CD14-positive monocyte (primary cell): ENCODE results near the gene TMEM183A. TPM values are rescaled to one million over a fixed set of nuclear protein-coding genes. Genes with fewer than 3 reads are reported as not detected.

Experiments
- DNase-seq, 3 donors: peaks; one replicate each; pipeline ENCODE4 v3.0.0-alpha.2; 2011 to 2022
- H2AFZ ChIP-seq: 2 replicates; pipeline ENCODE4 v1.6.0; 2012; ENCODE audit warnings: mild to moderate bottlenecking, low read depth, low read length, inconsistent platforms; ENCODE audit not compliant: insufficient read depth, poor library complexity, severe bottlenecking
- H3K27ac ChIP-seq, 2 donors: 1 replicate in 1 of 2; 2 replicates in 1 of 2; pipeline ENCODE4 v1.5.1; 2012 to 2013; ENCODE audit warnings: low read length in 2 of 2, control low read depth in 1 of 2, inconsistent platforms in 1 of 2, low read depth in 1 of 2, mild to moderate bottlenecking in 1 of 2
- H3K27me3 ChIP-seq, 2 donors: one replicate each; pipeline versions ENCODE4 v1.6.0 to v1.6.1; 2011 to 2013; ENCODE audit warnings: low read length in 2 of 2; ENCODE audit not compliant: control insufficient read depth in 2 of 2, insufficient read depth in 2 of 2
- H3K36me3 ChIP-seq, 2 donors: replicated peaks in 1 of 2; 1 replicate in 1 of 2; 2 replicates in 1 of 2; pipeline versions ENCODE4 v1.5.1 to v1.6.1; 2012 to 2013; ENCODE audit warnings: low read length in 2 of 2, control low read depth in 1 of 2, inconsistent platforms in 1 of 2, mild to moderate bottlenecking in 1 of 2; ENCODE audit not compliant: insufficient read depth in 2 of 2, control insufficient read depth in 1 of 2
- H3K4me1 ChIP-seq, 2 donors: 1 replicate in 1 of 2; 2 replicates in 1 of 2; pipeline versions ENCODE4 v1.5.1 to v1.6.1; 2012 to 2013; ENCODE audit warnings: low read length in 2 of 2, control low read depth in 1 of 2, inconsistent platforms in 1 of 2, mild to moderate bottlenecking in 1 of 2, moderate library complexity in 1 of 2; ENCODE audit not compliant: insufficient read depth in 2 of 2, control insufficient read depth in 1 of 2
- H3K4me2 ChIP-seq: replicated peaks from 2 replicates; pipeline ENCODE3; 2012; ENCODE audit warnings: low read length, moderate library complexity, mild to moderate bottlenecking; ENCODE audit not compliant: poor library complexity, severe bottlenecking; ENCODE audit errors: extremely low read depth
- H3K4me3 ChIP-seq, 3 experiments: fragments of 200-600 bp in 1 of 3; sonication (generic) in 1 of 3; replicated peaks in 1 of 3; 1 replicate in 2 of 3; 2 replicates in 1 of 3; pipeline ENCODE4 v1.5.1; 2011 to 2013; ENCODE audit warnings: low read length in 3 of 3, mild to moderate bottlenecking in 3 of 3, control low read depth in 2 of 3, low read depth in 2 of 3, inconsistent platforms in 1 of 3, moderate library complexity in 1 of 3
- H3K79me2 ChIP-seq: 2 replicates; pipeline ENCODE4 v1.6.0; 2012; ENCODE audit warnings: mild to moderate bottlenecking, control low read depth, inconsistent platforms, low read length, moderate library complexity; ENCODE audit not compliant: insufficient read depth
- H3K9ac ChIP-seq: 2 replicates; pipeline ENCODE4 v1.6.0; 2017; ENCODE audit warnings: low read length, mild to moderate bottlenecking; ENCODE audit not compliant: insufficient read depth, poor library complexity, severe bottlenecking
- H3K9me3 ChIP-seq, 2 donors: replicated peaks in 1 of 2; 1 replicate in 1 of 2; 2 replicates in 1 of 2; pipeline versions ENCODE4 v1.5.1 to v1.6.1; 2012 to 2013; ENCODE audit warnings: low read length in 2 of 2, control low read depth in 1 of 2; ENCODE audit not compliant: control insufficient read depth in 1 of 2, insufficient read depth in 1 of 2
- H4K20me1 ChIP-seq: 2 replicates; pipeline ENCODE4 v1.6.0; 2012; ENCODE audit warnings: mild to moderate bottlenecking, low read length, control low read depth, moderate library complexity; ENCODE audit not compliant: insufficient read depth
- H3K27ac Mint-ChIP-seq, 7 donors: one replicate each; pipeline ENCODE4 v1.8.0; 2020; ENCODE audit warnings: mild to moderate bottlenecking in 7 of 7, mixed read lengths in 7 of 7, moderate library complexity in 6 of 7, inconsistent platforms in 2 of 7
- H3K27me3 Mint-ChIP-seq, 3 donors: one replicate each; pipeline ENCODE4 v1.8.0; 2021 to 2022; ENCODE audit warnings: low read depth in 3 of 3, mild to moderate bottlenecking in 3 of 3, mixed read lengths in 3 of 3, moderate library complexity in 3 of 3, inconsistent platforms in 1 of 3
- H3K36me3 Mint-ChIP-seq, 2 donors: one replicate each; pipeline ENCODE4 v1.8.0; 2020; ENCODE audit warnings: mixed read lengths in 2 of 2, inconsistent platforms in 1 of 2, mild to moderate bottlenecking in 1 of 2
- H3K4me1 Mint-ChIP-seq: one replicate; pipeline ENCODE4 v1.8.0; 2020; ENCODE audit warnings: mild to moderate bottlenecking, mixed read lengths
- H3K4me3 Mint-ChIP-seq, 2 donors: one replicate each; pipeline ENCODE4 v1.8.0; 2020; ENCODE audit warnings: mild to moderate bottlenecking in 2 of 2, mixed read lengths in 2 of 2, moderate library complexity in 1 of 2
- H3K9me3 Mint-ChIP-seq, 7 donors: one replicate each; pipeline ENCODE4 v1.8.0; 2020 to 2022; ENCODE audit warnings: mixed read lengths in 7 of 7, mild to moderate bottlenecking in 6 of 7, moderate library complexity in 6 of 7, inconsistent platforms in 2 of 7
- CTCF ChIP-seq: fragments of 200-600 bp; IDR thresholded peaks from one replicate; pipeline ENCODE4 v1.8.0; 2022; ENCODE audit warnings: antibody characterized with exemption, mild to moderate bottlenecking
- WGBS: methylation state at CpG from one replicate; pipeline ENCODE4 v1.1.5; 2013; ENCODE audit warnings: missing lambda C conversion rate; ENCODE audit not compliant: insufficient coverage; 5-methylcytosine and 5-hydroxymethylcytosine counted together
- intact Hi-C, 2 donors: fragments of 100-400 bp; cut with micrococcal nuclease; formaldehyde crosslinking; loops; one replicate each; pipeline versions ENCODE4 v1.15.0 to v1.15.1; 2023
- polyA plus RNA-seq, 3 donors: library from polyadenylated mRNA; depleted of rRNA in 1 of 3; unstranded in 2 of 3; stranded (reverse) in 1 of 3; fragments of 300-500 nt in 2 of 3; fragments of >200 nt in 1 of 3; fragmentation: Illumina TruSeq in 2 of 3; gene quantifications; 1 replicate in 2 of 3; 2 replicates in 1 of 3; pipeline ENCODE4 v1.2.3, GENCODE V29; 2012 to 2021

The TMEM183A gene
- polyA plus RNA-seq, 3 donors, result 60.5 to 84.9 (median 70.0) TPM

GRCh38 chr1:203041351-203041932, 34.3 kb downstream of the TMEM183A start:
- no peaks in the 10 kb centered on the region for H3K4me1 ChIP-seq
- no peak overlapping the region for H3K9ac ChIP-seq
- TF ChIP-seq CTCF, result no peak
- no peaks in the 10 kb centered on the region for H3K9me3 ChIP-seq
- H3K36me3 ChIP-seq, result no peaks in the 10 kb centered on the region
- H3K79me2 ChIP-seq, result no peaks in the 10 kb centered on the region
- H3K4me2 ChIP-seq, result no peak overlapping the region
- Mint-ChIP-seq H3K36me3 (no peaks in the 10 kb centered on the region), H3K4me1 (peaks cover 12% of the 10 kb centered on the region), H3K27ac (no peak overlapping the region), H3K9me3 (no peaks in the 10 kb centered on the region), H3K27me3 (peaks cover 2 to 33% (median 23%) of the 10 kb centered on the region in 3 donors), H3K4me3 (no peak overlapping the region)
- H2AFZ ChIP-seq, result no peak overlapping the region
- peaks cover 0 to 2% of the 10 kb centered on the region in 2 donors for H3K27me3 ChIP-seq
- no peak for DNase-seq
- intact Hi-C loops, result loop anchor here in 1 of 2 donors (10.0 kb wide), 1 partner anchor 83 kb away; the partner anchor contains the start of gene ADORA1
- no peak overlapping the region for H3K4me3 ChIP-seq
- 97% methylated on average over 3 of the region's 3 CpGs for WGBS
- no peaks in the 10 kb centered on the region for H4K20me1 ChIP-seq
- no peak overlapping the region for H3K27ac ChIP-seq

GRCh38 chr1:203043830-203044545, 36.8 kb downstream of the TMEM183A start:
- Mint-ChIP-seq H3K27me3 (peaks cover 2 to 22% (median 20%) of the 10 kb centered on the region in 3 donors), H3K4me3 (no peak overlapping the region), H3K36me3 (no peaks in the 10 kb centered on the region), H3K27ac (no peak overlapping the region), H3K4me1 (peaks cover 11% of the 10 kb centered on the region), H3K9me3 (no peaks in the 10 kb centered on the region)
- Histone ChIP-seq H2AFZ (no peak overlapping the region), H3K79me2 (no peaks in the 10 kb centered on the region), H3K27ac (no peak overlapping the region), H3K9me3 (no peaks in the 10 kb centered on the region), H3K4me1 (peaks cover 7 to 8% of the 10 kb centered on the region in 2 donors), H3K4me2 (no peak overlapping the region), H4K20me1 (no peaks in the 10 kb centered on the region), H3K36me3 (no peaks in the 10 kb centered on the region), H3K27me3 (no peaks in the 10 kb centered on the region), H3K4me3 (no peak overlapping the region), H3K9ac (no peak overlapping the region)
- intact Hi-C loops, result loop anchor here in 1 of 2 donors (10.0 kb wide), 1 partner anchor 81 kb away; the partner anchor contains the start of gene ADORA1
- WGBS, result 95% methylated on average over 12 of the region's 14 CpGs
- TF ChIP-seq CTCF, result no peak
- DNase-seq, result no peak
